Panc1 (cell line): ENCODE results near the gene FAF1. TPM values are rescaled to one million over a fixed set of nuclear protein-coding genes. Genes with fewer than 3 reads are reported as not detected.

Experiments
- ATAC-seq: fragments of 200-7000 bp; cut with Tn5 transposase; 2 replicates; pipeline ENCODE4 v1.9.1; 2020; ENCODE audit warnings: mild to moderate bottlenecking, moderate library complexity
- BruUV-seq: library from RNA; stranded (reverse); fragments of 400-500 nt; replicated peaks from 2 replicates; lab custom pipeline; 2021; lab: Mats Ljungman, UMichigan
- CTCF ChIA-PET: fragments of 300-600 bp; sonication (Branson Sonifier 250); formaldehyde crosslinking; loops from one replicate; lab custom pipeline; 2022; ENCODE audit warnings: antibody characterized with exemption; lab: Charles Lee
- POLR2A ChIA-PET: fragments of 300-600 bp; sonication (Branson Sonifier 250); formaldehyde crosslinking; loops from one replicate; lab custom pipeline; 2022; ENCODE audit warnings: antibody characterized with exemption; lab: Charles Lee
- DNase-seq: peaks from one replicate; pipeline ENCODE4 v3.0.0-alpha.2; 2010; ENCODE audit warnings: low read depth, low spot score
- H3K27ac ChIP-seq: 2 replicates; pipeline ENCODE4 v1.5.1; 2011; ENCODE audit warnings: mild to moderate bottlenecking, low read length, inconsistent platforms
- H3K27me3 ChIP-seq: fragments of 200-500 bp; sonication (Bioruptor generic); 2 replicates; pipeline ENCODE4 v1.6.0; 2014; ENCODE audit warnings: low read length, inconsistent platforms; ENCODE audit not compliant: control insufficient read depth, insufficient read depth
- H3K36me3 ChIP-seq: fragments of 200-500 bp; sonication (Bioruptor generic); 2 replicates; pipeline ENCODE4 v1.5.1; 2014; ENCODE audit warnings: inconsistent platforms, mild to moderate bottlenecking, low read length, moderate library complexity; ENCODE audit not compliant: control insufficient read depth, insufficient read depth
- H3K4me1 ChIP-seq: 2 replicates; pipeline ENCODE4 v1.5.1; 2011; ENCODE audit warnings: inconsistent platforms, mild to moderate bottlenecking, low read length, moderate library complexity; ENCODE audit not compliant: control insufficient read depth, insufficient read depth
- H3K4me3 ChIP-seq, 2 experiments: 2 replicates each; pipeline ENCODE4 v1.5.1; 2011 to 2012; ENCODE audit warnings: low read depth in 2 of 2, low read length in 2 of 2, mild to moderate bottlenecking in 2 of 2, inconsistent platforms in 1 of 2, moderate library complexity in 1 of 2
- H3K9me3 ChIP-seq: fragments of 200-500 bp; sonication (Bioruptor generic); 2 replicates; pipeline ENCODE4 v1.5.1; 2014; ENCODE audit warnings: low read depth, mild to moderate bottlenecking, inconsistent platforms, low read length, moderate library complexity; ENCODE audit not compliant: control insufficient read depth, insufficient read depth
- POLR2AphosphoS5 ChIP-seq: IDR thresholded peaks from 2 replicates; pipeline ENCODE4 v1.6.1; 2012; ENCODE audit warnings: mild to moderate bottlenecking, low read depth, low read length, moderate library complexity
- SIN3A ChIP-seq: IDR thresholded peaks from 2 replicates; pipeline ENCODE4 v1.6.1; 2012; ENCODE audit warnings: low read depth, mild to moderate bottlenecking, low read length, moderate library complexity, borderline replicate concordance; ENCODE audit not compliant: insufficient read depth
- TCF7L2 ChIP-seq: IDR thresholded peaks from 2 replicates; pipeline ENCODE4 v1.6.1; 2011; ENCODE audit warnings: mild to moderate bottlenecking, low read depth, low read length, inconsistent platforms
- in situ Hi-C: cut with HindIII; loops from 2 replicates; pipeline ENCODE4 v1.10.0; 2016; ENCODE audit warnings: low sequenced_read_pairs, low pct_unique_long_range_greater_than_20kb
- intact Hi-C: fragments of 100-400 bp; cut with micrococcal nuclease; formaldehyde crosslinking; loops from one replicate; pipeline ENCODE4 v1.10.0; 2022; ENCODE audit not compliant: unreplicated experiment
- total RNA-seq: library from RNA; stranded (reverse); gene quantifications from one replicate; pipeline ENCODE4 v1.2.1, GENCODE V29; 2021; ENCODE audit not compliant: unreplicated experiment
- TF ChIP-seq, protein P1 (sequence below): fragments of 450-650 bp; IDR thresholded peaks from 2 replicates; pipeline ENCODE4 v1.5.1; 2017; ENCODE audit warnings: mild to moderate bottlenecking
- TF ChIP-seq, protein P2 (sequence below), 2 experiments: IDR thresholded peaks; 2 replicates each; pipeline ENCODE4 v1.6.1; 2011 to 2012; ENCODE audit warnings: low read depth in 2 of 2, control low read depth in 1 of 2, low read length in 1 of 2, mild to moderate bottlenecking in 1 of 2, moderate library complexity in 1 of 2; ENCODE audit not compliant: insufficient read depth in 1 of 2

Gene FAF1
- total RNA-seq, 1 experiment from 2014 or later = 101 TPM

DNA sequence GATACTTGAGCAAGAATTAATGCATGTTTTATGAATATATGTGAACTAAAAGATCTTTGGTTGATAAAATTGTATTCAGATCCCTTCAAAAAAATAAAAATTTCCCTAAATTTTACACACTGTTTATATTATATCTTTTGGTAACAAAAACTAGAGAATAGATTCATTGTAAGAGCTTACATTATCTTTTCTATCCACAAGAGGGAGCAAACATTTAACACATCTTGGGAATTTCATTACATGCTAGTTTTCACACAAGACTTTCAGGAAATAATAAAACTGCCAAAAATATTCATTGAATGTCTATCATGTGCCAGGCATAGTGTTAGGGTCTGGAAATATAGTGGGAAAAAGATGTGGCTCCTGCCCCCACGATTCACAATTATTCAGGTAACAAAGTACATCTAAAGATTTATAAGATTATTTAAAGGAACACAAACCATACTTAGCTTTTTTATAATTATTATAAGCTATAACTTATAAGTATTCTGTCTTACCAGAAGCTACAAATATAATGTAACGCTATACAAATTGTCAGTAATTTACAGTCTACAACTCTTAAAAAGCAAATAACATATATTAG is 30.6 kb downstream of the FAF1 start:
- no peaks in the 10 kb centered on the region for H3K9me3 ChIP-seq
- no TSS peak for BruUV-seq
- ChIA-PET CTCF (interaction anchor here (0.6 to 1.5 kb wide), 7 partner anchors 9 to 115 kb away, joined by 3 to 8 read pairs (median 3); partner anchors contain the start of gene FAF1), POLR2A (no interaction called here)
- intact Hi-C loops (no loop called here), in situ Hi-C loops (no loop called here)
- DNase-seq = peak; percentile 10
- TF ChIP-seq, protein P1, sequence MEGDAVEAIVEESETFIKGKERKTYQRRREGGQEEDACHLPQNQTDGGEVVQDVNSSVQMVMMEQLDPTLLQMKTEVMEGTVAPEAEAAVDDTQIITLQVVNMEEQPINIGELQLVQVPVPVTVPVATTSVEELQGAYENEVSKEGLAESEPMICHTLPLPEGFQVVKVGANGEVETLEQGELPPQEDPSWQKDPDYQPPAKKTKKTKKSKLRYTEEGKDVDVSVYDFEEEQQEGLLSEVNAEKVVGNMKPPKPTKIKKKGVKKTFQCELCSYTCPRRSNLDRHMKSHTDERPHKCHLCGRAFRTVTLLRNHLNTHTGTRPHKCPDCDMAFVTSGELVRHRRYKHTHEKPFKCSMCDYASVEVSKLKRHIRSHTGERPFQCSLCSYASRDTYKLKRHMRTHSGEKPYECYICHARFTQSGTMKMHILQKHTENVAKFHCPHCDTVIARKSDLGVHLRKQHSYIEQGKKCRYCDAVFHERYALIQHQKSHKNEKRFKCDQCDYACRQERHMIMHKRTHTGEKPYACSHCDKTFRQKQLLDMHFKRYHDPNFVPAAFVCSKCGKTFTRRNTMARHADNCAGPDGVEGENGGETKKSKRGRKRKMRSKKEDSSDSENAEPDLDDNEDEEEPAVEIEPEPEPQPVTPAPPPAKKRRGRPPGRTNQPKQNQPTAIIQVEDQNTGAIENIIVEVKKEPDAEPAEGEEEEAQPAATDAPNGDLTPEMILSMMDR = peak; percentile 54; the same call in 1 of the 2 replicates
- TF ChIP-seq TCF7L2 = no peak
- TF ChIP-seq POLR2AphosphoS5 = no peak
- no peaks in the 10 kb centered on the region for H3K4me1 ChIP-seq
- no peak overlapping the region for H3K27ac ChIP-seq
- no peaks in the 10 kb centered on the region for H3K27me3 ChIP-seq
- no peak for ATAC-seq
- H3K4me3 ChIP-seq = no peak overlapping the region
- H3K36me3 ChIP-seq = no peaks in the 10 kb centered on the region

GRCh38 chr1:50923564-50923963 is 36.5 kb downstream of the FAF1 start:
- Histone ChIP-seq H3K4me1 (no peaks in the 10 kb centered on the region), H3K27ac (no peak overlapping the region), H3K27me3 (no peaks in the 10 kb centered on the region), H3K9me3 (no peaks in the 10 kb centered on the region), H3K4me3 (no peak overlapping the region), H3K36me3 (no peaks in the 10 kb centered on the region)
- in situ Hi-C loops (no loop called here), intact Hi-C loops (no loop called here)
- TF ChIP-seq, protein P1 = no peak
- TF ChIP-seq TCF7L2 = no peak
- no peak for TF ChIP-seq POLR2AphosphoS5
- TF ChIP-seq, protein P2, sequence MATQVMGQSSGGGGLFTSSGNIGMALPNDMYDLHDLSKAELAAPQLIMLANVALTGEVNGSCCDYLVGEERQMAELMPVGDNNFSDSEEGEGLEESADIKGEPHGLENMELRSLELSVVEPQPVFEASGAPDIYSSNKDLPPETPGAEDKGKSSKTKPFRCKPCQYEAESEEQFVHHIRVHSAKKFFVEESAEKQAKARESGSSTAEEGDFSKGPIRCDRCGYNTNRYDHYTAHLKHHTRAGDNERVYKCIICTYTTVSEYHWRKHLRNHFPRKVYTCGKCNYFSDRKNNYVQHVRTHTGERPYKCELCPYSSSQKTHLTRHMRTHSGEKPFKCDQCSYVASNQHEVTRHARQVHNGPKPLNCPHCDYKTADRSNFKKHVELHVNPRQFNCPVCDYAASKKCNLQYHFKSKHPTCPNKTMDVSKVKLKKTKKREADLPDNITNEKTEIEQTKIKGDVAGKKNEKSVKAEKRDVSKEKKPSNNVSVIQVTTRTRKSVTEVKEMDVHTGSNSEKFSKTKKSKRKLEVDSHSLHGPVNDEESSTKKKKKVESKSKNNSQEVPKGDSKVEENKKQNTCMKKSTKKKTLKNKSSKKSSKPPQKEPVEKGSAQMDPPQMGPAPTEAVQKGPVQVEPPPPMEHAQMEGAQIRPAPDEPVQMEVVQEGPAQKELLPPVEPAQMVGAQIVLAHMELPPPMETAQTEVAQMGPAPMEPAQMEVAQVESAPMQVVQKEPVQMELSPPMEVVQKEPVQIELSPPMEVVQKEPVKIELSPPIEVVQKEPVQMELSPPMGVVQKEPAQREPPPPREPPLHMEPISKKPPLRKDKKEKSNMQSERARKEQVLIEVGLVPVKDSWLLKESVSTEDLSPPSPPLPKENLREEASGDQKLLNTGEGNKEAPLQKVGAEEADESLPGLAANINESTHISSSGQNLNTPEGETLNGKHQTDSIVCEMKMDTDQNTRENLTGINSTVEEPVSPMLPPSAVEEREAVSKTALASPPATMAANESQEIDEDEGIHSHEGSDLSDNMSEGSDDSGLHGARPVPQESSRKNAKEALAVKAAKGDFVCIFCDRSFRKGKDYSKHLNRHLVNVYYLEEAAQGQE (IDR thresholded peaks at IDR 0.05; ENCODE audit: insufficient read depth in 1 of 2, low read depth in 2 of 2, low read length in 1 of 2) = no peak
- TF ChIP-seq SIN3A = no peak
- POLR2A ChIA-PET = no interaction called here
- BruUV-seq = no TSS peak
- ATAC-seq (no peak), DNase-seq (no peak)
- CTCF ChIA-PET = no interaction called here
